Pulmonary artery endothelial cell (primary cell): ENCODE data around the gene AIFM3. TPM values are rescaled to one million over a fixed set of nuclear protein-coding genes. Genes with fewer than 3 reads are reported as not detected.
"Not testable (repeated sequence)": the region's sequence is repeated elsewhere in the genome, so short reads cannot be mapped to it uniquely, and the experiment has no call there.

Experiments used
- DNase-seq: peaks from one replicate; pipeline ENCODE4 v3.0.0-alpha.2; 2011; ENCODE audit warnings: low read depth, low spot score
- total RNA-seq: library from RNA; depleted of rRNA; stranded (reverse); fragments of >200 nt; gene quantifications from 2 replicates; pipeline ENCODE4 v1.2.3, GENCODE V29; 2014

AIFM3 gene
- total RNA-seq, 1 donor from 2014 or later, result 0.07 TPM

DNA sequence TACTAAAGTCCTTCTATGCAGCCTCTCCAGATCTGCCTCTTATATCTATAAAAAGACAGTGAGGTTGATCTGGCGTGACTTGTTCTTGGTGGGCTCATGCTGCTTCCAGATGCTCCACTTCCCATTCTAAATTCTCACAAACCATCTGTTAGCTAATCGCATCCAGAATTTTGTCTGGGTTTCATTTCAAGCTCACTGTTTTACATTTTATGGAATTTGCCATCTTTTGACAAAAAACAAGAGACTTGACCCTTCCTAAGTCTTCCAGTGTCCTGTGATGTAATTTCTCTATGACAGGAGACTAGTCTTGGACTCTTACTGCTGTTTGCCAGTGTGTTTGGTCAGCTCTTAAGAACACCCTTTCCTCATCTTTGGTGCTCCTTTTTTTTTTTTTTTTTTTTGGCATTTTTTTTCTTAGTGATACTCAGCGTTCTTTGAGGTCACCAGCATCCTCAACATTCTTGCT lies 26.8 kb upstream of the AIFM3 start:
- no peak for DNase-seq

DNA sequence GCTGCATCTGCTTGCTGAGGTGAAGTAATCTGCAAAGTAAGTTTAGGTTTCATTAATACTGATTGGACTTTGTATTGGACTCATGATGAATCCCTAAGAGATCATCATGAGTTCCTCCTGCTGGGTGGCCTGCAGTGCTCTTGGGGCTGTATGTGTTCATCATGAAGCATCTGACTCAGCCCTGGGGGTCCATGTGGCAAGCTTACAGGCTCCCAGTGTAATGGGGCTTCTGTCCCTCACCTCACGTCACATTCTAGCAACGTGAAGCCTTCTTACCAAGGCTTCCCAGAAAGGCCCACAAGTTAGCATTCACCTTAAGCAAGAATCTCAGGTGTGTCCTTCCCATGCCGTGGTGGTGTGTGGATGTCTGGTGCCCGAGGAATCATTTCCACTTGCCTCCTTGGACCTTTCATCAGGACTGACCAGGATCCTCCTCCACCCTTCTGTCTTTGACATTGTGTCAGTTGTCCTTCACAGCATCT lies 26.1 kb upstream of the AIFM3 start:
- no peak for DNase-seq

DNA sequence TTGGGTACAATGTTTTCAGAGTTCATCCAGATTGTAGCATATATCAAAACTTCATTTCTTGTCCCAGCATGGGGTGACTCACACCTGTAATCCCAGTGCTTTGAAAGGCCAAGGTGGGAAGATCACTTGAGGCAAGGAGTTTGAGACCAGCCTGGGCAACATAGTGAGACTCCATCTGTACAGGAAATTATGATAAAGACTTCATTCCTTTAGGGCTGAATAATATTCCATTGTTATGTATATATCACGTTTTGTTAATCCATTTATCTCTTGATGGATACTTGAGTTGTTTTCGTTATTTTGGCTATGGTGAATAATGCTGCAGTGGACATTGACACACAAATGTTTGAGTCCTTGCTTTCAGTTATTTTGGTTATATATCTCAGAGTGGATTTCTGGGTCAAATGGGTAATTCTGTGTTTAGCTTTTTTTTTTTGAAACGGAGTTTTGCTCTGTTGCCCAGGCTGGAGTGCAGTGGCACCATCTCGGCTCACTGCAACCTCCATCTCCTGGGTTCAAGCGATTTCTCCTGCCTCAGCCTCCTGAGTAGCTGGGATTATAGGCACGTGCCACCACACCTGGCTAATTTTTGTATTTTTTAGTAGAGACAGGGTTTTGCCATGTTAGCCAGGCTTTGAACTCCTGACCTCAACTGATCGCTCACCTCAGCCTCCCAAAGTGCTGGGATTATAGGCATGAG lies 24.7 kb upstream of the AIFM3 start:
- DNase-seq, result not testable (repeated sequence)

DNA sequence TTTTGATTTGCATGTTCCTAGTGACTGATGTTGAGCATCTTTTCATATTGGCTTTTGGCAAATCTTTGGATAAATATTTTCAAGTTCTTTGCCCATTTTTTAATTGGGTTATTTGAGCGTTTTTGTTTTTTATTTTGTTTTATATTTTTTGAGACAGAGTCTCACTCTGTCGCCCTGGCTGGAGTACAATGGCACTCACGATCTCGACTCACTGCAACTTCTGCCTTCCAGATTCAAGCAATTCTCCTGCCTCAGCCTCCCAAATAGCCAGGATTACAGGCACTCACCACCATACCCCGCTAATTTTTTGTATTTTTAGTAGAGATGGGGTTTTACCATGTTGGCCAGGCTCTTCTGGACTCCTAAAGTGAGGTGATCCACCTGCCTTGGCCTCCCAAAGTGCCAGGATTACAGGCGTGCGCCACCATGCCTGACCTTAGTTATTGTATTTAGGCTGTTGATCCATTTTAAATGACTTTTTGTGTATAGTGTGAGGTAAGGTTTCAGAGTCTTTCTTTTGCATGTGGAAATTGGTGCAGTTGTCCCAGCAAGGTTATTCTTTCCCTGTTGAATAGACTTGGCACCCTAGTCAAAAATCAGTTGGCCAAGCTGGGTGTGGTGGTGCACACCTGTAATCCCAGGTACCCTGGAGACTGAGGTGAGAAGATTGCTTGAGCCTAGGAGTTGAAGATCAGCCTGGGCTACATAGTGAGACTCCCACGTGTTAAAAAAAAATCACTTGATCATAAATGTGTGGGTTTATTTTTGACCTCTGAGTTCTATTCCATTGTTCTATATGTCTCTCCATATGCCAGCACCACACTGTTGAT lies 23.7 kb upstream of the AIFM3 start:
- DNase-seq, result no peak

DNA sequence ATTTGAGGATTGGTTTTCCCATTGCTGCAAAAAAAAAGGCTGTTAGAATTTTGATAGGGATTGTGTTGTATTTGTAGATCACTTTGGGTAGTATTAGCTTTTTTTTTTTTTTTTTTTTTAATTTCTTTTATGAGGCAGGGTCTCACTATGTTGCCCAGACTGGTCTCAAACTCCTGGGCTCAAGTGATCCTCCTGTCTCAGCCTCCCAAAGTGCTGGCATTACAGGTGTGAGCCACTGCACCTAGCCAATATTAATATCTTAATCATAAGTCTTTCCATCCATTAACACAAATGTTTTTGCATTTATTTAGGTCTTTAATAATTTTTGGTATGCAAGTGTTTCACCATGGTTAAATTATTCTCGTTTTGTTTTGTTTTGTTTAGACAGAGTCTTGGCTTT lies 23.0 kb upstream of the AIFM3 start:
- no peak for DNase-seq

DNA sequence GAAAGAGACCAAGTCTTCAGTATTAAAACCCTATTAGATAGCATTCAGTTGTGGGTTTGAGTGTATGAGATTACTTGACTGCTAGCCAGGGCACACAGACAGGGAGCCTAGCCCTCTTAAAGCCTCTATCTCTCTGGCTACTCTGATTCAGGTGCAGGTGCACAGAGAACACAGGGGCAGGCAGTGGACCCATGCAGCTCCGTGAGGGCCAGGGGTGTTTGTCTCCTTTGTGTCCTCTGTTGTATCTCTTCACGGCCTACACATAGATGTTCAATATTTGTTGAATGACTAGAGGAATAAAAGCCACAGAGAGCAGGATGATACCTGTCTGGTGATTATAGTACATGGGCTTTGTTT lies 21.5 kb upstream of the AIFM3 start:
- no peak for DNase-seq

DNA sequence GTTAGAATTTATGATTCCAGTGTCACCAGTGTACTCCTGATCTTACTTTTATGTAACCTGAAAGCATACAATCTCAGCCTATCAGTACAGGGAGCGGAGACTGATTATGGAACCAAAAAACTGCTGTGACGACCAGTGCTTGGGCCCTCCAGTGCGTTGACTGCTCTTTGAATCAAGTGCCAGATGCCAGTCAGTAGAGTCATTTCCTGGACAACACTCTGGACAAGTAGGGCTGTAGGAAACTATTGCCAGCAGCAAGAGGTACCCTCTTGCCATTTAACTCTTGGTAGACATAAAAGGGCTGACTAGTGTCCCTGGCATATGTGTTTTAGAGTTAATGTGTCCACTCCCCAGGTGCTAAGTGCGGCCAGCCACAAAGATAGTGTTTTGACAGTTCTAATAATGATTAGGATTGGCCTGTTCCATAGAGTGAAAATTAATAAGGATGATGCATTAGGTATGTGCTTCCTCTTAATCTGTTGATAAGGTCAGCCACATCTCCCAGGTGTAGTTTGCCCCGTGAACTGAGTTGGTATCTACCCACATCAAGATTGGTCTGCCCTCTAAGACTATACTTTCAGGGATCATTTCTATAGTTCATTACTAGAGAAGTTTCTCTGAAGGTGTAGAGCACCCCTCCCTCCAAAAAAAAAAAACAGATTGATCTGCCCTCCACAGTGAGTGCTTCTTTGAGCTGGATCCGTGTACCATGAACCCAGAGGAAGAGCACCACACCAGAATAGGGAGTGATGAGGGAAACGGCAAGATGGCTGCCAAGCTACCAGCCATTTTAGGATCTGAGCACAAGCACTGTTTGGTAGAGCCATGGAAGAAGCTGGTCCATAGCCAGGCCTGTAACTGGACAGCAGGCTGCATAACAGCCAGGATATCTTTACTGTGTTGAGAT lies 20.7 kb upstream of the AIFM3 start:
- DNase-seq, result peak; percentile 32

DNA sequence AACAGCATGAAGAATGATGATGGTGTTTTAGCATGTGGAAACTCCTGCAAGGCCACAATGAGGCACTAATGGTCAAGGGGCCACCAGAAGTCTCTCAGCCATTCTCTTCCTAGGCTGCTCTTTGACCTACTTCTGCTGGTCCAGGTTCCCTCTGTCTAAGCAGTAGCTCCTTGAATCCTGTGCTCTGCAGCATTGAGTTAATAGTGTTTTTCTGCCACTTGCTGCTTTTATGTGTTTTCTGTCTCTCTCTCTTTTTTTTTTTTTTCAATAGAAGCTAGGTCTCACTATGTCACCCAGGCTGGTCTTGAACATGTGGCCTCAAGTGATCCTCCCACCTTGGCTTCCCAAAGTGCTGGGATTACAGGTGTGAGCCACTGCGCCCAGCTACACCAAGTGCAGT lies 20.1 kb upstream of the AIFM3 start:
- no peak for DNase-seq

DNA sequence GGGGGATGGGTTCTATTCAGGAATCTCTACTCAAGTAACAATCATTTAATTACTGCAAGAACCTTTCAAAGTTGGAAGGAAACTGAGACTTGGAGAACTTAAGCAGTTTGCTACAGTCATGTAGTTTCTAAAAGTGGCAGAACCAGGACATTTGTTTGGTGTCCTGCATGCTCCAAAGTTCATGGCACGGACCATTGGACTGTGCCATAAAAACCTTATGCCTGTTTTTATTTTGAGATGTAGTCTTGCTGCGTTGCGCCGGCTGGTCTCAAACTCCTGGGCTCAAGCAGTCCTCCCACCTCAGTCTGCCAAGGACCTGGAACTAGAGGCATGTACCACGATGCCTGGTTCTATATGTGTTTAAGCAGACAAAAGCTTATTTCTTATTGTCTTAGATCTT lies 18.6 kb upstream of the AIFM3 start:
- no peak for DNase-seq

DNA sequence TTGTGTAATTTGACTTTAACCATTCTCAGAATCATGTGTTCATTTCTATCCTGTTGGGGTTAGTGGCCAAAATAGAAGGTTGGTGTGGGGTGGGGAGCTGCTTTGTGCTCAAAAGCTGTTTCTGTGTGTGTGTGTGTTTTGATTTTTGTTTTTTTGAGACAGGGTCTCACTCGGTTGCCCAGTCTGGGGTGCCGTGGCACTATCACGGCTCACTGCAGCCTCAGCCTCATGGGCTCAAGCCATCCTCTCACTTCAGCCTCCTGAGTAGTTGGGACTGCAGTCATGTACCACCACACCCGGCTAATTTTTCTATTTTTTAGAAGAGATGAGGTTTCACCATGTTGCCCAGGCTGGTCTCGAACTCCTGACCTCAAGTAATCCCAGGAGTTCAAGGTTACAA lies 18.1 kb upstream of the AIFM3 start:
- no peak for DNase-seq

DNA sequence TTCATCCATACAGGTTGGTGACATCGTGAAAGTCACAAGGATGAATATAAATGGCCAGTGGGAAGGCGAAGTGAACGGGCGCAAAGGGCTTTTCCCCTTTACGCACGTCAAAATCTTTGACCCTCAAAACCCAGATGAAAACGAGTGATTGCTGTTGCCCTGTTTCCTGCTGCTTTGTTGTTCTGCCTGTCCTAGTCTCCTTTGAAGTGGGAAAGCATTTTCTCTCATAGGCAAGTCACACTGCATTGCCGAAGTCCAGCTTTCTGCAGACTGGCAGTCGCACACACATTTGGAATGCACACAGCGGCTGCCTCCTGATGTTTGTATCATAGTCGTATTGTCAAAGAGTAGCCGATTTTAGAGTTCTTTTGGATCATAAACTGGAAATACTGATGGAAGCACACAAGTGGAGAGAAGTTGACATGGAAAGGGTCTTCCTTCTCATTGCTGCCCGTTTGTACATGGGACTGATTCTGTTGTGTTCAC lies 17.3 kb upstream of the AIFM3 start:
- no peak for DNase-seq

DNA sequence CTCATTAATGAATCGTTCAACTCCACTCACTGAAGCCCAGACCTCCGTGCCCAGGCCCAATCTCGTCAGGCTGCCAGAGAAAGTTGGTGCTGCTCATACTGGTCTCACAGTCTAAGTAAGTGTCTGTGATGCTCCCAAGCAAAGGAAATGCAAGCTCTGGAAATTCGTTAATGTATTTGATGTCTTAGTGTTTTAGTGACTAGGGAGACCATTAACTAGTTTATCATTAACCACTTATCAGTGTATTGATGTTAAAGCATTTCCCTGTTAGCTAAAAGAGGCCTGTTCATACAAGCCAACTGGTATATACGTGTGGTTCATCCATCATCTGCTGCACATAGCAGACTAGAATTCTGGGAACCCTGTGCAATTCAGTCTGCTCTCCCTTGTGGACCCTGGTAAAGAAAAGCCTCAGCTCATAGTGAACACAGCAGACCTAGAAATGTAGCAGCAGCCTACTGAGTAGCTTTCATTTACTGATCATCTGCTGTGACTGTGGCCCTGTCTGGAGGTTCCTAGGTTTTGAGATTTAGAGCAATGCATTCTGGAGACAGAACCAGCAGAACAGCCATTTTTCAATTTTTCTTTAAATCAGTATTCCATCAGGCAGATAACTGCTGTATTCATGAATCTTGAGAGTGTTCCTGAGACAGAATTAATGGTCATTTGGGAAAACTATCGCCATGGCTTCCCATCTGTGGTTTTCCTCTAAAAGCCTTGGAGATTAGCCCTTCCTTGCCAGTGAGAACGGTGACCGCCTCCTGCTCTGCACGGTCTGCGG lies 15.7 kb upstream of the AIFM3 start:
- DNase-seq, result no peak

DNA sequence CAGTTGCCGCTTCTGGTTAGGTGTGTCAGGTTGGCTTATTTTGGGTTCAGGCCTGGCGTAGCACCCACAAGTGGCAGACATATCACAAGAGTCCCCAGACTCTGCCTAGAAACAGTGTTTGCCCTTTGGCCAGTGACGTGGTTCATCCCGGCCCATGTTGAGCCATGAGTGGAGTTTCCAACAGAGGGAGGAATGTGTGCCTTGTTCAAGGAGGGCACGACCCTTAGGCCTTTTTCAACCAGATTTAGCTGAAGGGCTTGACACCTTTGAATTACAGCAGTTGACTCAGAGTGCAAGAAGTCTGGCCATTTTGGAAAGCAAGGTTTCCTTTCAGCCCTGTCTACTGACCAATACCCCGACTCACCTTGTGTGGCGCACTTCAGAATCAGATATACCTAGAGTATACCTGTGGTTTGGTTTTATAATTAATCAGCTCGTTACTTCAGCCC lies 15.1 kb upstream of the AIFM3 start:
- DNase-seq, result no peak

DNA sequence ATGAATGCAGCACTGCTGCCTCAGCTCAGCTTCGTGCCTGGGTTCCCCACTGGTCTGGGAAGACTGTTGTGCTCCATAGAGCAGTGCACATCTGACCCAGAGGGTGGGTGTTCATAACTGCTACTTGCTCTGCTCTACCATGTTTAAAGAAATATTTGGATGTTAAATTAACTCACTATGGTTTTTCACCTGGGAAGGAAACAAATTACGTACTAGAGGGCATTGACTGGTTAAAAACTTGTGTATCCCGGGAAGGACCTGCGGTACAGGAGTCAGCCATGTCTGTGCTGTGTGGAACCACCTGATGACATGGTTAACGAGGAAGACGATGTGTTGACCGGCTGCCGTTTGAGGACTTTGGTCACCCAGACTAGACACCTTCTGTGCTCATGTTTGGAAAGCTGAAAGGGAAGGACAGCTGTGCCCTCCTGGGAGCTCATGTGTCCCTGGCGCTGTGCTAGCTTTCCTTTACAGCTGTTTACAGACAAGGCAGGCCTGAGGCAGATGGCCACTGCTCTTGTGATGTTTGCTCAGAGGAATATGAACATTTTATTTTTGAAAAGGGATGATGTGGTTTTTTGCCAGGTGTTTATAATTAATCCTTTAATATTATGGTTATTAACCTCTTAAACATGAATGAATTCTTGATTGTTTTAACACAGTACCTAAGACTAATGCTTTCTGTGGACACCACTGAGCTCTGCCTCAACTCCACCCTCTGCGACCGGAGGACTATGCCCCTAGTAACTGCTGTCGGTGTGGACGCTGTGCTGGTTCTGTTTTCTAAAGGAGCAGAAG lies 14.3 kb upstream of the AIFM3 start:
- DNase-seq, result no peak

DNA sequence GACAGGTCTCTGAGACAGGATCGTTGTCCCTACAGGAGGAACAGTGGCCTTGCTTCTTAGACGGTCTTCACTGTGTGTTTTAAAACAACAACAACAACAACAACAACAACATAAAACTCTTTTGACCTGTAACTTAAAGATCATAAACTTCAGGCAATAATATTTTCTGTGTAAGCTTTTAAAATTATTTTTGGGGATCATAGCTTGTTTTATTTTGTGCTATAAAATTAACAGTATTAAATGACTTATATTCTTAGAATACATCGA lies 13.8 kb upstream of the AIFM3 start:
- DNase-seq, result no peak

DNA sequence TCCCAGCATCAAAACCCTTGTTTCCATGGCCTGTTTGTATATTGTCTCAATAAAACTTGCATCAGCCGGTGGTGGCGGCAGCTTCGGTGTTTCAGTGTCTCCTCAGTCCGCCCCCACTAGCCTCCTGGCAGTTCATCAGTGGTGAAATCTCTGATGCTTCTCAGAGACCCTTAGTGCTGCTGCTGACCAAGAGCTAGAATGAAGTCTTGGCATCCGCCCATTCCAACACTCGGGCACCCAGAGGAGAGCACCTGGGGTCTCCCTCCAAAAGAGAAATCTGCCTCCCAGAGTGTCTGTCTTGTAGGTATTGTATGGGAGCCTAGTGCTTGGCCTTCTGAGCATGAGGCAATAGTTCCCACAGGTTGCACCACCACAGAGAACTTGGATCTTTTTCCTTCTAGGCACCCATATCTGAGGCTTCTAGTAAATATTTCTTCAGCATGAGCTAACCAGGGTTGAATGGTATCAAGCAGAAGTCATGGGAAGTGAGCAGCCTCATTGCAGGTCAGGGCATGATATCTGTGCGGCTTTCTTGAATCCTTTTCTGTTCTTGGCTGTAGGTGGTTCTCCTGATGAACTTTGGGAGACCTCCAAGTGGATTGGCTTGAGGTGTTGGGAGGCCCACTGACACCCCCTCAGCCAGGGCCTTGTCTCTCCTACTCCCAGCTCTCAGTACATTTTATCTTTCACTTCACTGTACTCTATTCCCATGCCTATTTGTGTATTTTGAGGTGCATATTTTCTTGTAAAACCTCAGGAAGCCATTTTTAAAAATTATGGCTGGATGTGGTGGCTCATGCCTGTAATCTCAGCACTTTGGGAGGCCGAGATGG lies 13.2 kb upstream of the AIFM3 start:
- no peak for DNase-seq

DNA sequence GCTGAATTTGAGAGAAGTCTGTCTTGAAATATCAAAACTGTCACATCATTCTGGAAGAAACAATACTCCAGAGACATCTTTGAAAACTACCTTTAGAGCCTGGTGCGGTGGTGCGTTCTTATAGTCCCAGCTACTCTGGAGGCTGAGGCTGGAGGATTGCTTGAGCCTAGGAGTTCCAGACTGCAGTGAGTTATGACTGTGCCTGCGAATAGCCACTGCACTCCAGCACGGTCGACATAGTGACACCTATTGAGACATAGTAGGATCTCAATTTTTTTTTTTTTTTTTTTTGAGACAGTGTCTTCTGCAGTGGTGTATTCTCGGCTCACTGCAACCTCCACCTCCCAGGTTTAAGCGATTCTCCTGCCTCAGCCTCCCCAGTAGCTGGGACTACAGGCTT lies 11.5 kb upstream of the AIFM3 start:
- DNase-seq, result no peak

DNA sequence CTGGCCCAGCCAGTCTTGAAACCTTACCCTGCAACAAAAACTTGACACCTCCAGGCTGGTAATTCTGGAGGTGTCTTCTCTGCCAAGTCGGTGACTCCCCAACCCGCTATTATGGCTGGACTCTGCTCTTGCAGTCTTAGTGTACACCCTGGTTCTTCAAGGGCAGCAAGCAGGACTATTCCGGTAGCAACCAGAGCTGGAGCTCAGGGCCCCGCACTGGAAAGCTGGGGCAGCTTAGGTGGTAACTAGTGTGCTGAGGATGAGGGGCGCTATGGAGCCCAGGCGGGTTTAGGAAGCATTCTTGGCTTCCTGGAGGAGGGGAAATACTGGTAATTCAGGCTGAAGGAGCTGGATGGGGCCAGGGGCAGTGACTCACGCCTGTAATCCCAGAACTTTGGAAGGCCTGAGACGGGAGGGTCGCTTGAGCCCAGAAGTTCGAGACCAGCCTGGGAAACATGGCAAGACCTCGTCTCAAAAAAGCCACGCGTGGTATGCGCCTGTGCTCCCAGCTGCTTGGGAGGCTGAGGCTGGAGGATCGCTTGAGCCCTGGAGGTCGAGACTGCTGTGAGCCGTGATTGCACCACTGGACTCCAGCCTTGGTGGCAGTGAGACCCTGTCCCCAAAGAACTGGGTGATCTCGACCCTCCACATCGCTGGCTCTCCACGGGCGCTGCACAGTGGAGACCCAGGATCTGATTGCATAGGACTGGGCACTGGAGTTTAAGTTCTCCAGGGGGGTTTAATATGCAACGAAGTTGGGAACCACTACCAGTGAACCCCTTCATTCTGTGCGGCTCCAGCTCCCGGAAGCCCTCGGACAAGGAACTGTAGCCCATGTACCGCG lies 10.6 kb upstream of the AIFM3 start:
- DNase-seq, result no peak
